HL-60/S4 treated with retinoic acid at 250 ng/mL for 4 days and 3 days (cell line): ENCODE measurements around the gene MKLN1.
"Not testable (repeated sequence)": the region's sequence is repeated elsewhere in the genome, so short reads cannot be mapped to it uniquely, and the experiment has no call there.

Source experiments
- in situ Hi-C: fragments of 300-500 bp; cut with MboI; formaldehyde crosslinking; loops from 2 replicates; pipeline ENCODE4 v1.7.0; 2022; ENCODE audit warnings: low sequenced_read_pairs

The MKLN1 gene

DNA sequence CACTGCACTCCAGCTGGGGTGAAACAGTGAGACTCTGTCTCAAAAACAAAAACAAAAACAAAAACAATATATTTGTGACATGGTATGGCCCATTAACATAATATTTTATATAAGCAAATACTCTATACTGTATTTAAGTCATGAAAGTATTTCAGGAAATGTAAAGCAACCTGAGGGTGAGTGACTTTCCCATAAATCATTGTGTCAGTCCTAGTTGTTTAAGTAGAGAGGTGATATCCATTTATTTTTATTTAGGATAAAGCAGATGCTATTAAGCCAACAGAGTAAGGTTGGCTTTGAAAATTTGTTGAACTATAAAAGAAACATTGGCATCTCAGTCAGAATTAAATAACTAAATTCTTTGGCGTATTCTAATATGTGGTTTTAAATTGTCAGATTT, 60.5 kb downstream of the MKLN1 start:
- in situ Hi-C loops = no loop called here

DNA sequence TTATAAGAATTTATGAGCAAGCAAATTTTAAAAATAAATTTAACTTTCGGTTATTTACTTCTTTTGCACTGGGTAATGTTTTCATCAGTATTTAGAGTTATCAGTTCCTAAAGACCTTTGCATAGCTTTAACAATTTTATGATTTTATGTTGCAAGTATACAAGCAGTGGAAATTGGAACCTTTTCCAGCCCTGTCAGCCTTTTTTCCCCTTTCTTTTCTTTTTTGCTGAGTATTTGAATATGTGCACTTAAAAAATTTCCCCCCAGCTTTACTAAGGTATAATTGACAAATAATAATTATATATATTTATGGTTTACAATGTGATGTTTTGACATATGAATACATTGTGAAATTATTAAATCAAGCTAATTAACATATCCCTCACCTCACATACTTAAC, 62.6 kb downstream of the MKLN1 start:
- in situ Hi-C loops = no loop called here

DNA sequence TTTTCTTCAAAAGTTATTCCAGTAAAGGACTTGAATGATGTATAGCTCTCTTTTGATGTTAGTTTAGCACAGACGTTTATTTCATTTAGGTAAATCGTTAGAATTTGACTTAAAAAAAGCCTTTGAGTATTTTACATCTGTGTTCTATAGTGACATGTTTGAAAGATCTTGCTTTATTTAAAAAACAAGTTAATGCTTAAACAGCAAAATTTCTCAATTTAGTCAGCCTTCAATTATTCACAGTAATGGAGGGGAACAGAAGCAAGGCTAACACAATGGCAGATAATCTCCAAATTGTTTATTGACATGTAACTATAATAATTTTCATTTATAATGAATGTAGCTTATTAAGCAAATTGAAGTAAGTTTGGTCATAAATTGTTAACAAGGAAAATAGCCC, 63.5 kb downstream of the MKLN1 start:
- in situ Hi-C loops = no loop called here

DNA sequence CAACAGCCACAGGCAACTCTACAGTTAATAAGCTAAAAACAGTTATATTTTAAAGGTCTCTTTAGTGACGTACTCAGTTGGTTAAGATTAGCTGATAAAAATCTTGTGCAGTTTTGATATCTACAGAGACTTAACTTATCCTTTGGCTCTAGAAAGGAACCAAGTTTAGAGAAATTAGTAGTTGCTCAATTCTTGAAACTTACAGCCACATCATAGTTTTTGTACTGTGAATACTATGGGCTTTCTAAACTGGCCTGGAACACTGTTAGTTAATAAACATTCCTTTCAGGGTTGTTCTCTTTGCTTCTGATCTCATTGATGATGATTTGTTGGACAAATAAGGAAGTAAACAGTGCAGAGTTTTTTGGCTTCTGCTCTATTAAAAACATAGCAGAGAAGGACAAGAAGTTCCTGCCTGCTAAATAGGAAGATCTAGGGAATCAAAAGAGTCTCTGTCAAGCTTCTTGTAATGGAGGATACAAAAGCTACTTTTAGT, 73.1 kb downstream of the MKLN1 start:
- in situ Hi-C loops = no loop called here

DNA sequence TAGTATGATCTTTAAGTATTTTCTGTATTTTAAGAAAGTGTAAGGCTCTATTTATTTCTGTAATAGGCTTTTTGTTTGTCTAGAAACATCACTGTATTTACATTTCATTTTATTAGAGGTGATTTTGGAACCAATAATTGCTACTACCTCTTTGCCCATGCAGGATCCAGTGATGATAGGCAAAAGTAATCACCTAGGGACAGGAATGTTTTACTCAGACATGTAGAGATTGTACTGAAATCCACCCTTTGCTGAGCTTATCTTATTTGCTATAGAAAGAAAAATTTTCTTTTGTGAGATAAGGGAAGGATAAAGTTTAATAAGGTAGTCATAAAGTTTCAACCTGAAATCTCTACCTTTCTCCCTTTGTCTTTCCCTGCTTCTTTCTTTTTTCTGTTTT, 73.5 kb downstream of the MKLN1 start:
- in situ Hi-C loops = no loop called here

DNA sequence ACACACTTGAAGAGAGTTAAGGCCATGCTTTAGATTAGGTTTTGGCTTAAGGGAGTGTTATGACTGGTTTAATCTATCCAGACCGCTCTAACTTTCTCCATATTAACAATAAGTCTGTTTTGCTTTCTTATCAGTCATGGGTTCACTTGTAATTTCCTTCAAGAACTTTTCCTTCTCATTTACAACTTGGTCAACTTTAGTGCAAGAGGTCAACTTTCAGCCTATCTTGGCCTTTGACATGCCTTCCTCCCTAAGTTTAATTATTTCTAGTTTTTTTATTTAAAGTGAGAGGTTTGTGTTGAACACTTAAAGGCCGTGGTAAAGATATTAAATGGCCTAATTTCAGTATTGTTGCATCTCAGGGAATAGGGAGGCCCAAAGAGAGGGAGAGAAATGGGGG, 75.6 kb downstream of the MKLN1 start:
- in situ Hi-C loops = no loop called here

DNA sequence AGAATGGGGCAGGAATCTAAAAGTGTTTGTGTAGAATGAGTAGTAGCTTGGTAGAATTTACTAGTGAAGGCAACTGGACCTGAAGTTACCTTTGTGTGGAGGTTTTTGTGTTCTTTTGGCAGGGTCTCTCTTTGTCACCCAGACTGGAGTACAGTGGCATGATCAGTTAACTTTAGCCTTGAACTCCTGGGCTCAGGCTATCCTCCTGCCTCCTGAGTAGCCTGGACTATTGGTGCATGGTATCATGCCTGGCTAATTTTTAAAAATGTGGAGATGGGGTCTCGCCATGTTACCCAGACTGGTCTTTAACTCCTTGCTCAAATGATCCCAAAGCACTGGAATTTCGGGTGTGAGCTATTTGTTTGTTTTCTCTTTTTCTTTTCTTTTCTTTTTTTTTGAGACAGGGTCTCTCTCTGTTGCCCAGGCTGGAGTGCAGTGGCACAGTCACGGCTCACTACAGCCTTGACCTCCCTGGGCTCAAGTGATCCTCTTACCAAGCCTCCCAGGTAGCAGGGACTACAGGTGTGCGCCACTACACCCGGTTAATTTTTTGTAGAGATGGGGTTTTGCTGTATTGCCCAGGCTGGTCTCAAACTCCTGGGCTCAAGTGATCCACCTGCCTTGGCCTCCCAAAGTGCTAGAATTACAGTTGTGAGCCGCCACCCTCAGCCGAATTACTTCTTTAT, 76.7 kb downstream of the MKLN1 start:
- in situ Hi-C loops = no loop called here

DNA sequence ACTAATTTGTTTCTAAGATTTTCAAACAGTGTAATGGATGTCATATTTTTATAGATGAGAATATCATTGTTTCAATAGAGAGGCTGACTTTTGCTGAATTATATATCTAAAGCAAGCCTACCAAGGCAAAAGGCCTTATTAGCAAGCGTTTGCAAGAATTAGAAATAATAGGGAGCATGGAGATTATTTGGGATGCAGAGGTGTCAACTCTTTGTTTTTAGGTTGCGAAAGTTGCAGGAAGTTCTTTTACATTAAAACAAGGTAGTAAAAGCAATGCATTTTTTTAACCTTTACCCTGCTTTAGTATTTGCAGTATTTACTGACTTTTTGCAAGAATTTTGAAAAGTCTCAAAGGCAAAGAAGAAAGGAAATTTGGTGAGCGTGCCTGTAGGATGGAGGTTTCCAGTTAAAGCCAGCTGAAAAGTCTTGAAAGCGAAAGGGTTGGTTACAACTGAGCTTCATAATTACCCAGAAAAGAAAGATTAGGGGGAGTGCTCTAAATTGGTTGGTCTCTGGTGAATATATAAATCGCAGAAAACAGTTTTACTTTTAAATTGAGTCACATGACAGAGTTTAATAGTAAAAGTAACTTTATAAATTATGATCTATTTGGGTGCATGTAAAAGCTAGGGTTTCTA, 81.6 kb downstream of the MKLN1 start:
- in situ Hi-C loops = no loop called here

DNA sequence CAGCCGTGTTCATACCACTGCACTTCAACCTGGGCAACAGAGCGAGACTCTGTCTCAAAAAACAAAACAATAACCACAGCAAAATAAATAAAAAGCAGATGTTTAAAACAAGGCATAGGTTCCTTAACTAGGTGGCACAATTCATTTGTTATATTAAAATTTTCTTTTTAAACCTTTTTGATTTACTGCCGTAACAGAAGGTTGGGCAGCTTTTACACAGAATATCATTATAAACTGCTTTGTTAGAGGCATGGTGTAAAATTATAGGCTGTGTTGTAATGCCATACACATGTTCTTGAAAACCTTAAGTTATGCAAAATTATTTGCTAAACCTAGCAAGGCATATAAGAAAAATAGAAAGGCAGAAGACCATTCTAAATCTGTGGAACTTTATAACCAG, 84.4 kb downstream of the MKLN1 start:
- in situ Hi-C loops = no loop called here

DNA sequence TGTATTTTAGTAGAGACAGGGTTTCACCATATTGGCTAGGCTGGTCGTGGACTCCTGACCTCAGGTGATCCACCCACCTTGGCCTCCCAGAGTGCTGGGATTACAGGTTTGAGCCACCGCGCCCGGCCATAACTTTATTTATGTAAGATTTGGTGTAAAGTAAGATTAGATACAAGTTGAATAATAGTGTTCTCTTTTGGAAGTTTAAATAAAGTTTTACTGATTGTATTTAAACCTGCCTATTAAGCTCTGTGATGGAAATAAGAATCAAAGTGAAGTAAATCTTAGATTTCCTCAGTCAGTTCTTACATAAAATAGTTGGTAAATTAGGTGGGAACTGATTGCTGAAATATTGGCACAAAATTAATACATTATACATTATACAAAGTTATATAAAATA, 86.0 kb downstream of the MKLN1 start:
- in situ Hi-C loops = no loop called here

DNA sequence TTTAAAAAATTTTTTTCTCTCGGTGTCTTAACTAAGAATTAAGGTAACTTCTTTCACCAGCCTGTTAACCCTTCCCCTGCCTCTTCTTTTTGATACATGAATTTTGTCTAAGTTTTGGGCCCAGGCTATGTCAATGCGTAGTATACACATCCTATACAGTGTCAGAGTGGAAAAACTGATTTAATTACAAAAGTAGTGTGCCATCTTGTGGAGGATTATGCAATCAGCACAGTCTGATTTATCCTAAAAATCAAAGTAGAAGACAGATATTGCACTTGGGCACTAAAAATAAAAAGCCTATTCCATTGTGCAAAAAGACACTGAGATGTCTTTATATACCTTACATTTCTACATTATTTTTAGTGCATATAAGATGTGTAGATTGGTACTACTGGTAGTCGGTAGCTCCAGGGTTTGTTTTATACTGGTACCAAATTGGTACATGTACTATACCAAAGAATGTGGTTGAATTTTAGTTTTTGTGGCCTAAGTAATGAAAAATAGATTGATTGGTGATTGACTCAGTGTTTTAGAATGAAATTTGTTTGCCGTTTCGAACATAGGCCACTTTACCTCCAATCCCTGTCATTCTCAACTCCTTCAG, 96.6 kb downstream of the MKLN1 start:
- in situ Hi-C loops = no loop called here

DNA sequence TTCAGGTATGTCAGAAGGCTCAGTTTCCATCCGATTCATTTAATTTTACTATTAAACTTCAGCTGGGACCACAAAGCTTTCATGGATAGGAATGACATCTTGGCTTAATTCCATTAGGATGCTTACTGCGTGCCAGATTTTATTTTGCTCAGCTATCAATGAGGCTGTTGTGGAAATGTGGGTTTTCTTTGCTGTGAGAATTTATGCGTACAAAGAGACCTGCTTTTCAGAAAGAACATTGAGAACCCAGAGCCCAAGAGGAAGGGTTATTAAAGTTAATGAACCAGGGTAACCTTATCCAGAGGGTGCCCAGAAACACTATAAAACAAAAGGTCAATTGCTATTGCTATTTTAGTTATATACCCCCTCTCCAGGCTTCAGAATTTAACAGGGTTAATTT, 98.3 kb downstream of the MKLN1 start:
- in situ Hi-C loops = no loop called here

DNA sequence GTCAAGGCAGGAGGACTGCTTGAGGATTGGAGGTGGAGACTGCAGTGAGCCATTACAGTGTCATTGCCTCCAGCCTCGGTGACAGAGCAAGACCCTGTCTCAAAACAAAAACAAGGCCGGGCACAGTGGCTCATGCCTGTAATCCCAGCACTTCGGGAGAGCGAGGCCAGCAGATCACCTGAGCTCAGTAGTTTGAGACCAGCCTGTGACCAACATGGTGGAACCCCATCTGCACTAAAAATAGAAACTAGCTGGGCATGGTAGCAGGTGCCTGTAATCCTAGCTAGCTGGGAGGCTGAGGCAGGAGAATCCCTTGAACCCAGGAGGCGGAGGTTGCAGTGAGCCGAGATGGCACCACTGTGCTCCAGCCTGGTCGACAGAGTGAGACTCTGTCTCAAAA, 103.2 kb downstream of the MKLN1 start:
- in situ Hi-C loops = not testable (repeated sequence)

DNA sequence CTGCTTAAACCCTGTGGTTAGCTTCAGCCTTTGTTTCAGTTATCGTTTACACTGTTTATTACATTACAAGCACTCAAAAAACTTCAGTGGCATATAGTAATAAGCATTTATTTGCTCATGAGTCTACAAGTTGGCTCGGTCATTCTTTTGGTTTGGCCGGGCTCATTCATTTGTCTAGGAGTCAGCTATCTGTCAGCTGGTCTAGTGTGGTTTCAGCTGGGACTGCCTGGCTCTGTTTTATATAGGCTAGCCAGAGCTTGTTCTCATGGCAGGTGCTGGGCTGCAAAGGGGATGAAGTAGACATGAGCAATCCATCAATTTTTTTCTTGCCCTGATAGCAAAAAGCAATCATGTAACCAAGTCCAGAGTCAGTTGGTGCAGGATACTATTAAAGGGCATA, 103.6 kb downstream of the MKLN1 start:
- in situ Hi-C loops = no loop called here

DNA sequence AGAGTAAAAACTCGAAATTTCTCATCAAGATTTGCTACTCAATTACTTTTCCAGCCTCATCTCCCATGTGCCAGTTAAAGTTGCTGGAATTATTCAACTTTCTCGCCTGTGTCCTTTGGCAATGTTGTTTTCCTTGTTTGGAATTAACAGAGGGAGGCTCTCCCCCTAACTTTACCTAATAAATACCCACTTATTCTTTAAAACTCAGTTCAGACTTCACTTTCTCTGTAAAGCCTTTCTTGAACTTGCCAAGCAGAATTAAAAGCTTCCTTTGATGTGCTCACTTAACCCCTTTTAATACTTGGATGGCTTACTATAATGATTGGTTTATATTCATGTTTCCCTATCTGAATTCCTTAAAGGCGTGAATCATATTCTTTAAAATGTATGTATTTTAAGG, 104.1 kb downstream of the MKLN1 start:
- in situ Hi-C loops = no loop called here

DNA sequence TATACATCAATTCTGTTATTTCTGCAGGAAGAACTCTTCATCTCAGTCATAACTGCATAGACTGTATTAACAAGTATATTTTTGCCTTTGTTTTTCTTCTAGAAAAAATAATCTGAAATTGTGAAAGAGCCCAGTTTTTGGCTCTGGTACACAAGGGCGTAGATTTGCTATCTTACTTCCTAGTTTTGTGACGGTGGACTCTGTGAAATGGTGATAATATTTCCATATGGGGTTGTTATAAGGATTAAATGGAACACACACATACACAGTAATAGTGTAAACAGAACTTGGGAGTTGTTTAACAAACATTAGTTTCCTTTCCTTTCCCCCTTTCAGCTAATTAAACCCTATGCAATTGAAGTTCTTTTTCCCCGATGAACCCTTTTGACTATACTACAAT, 108.7 kb downstream of the MKLN1 start:
- in situ Hi-C loops = no loop called here

DNA sequence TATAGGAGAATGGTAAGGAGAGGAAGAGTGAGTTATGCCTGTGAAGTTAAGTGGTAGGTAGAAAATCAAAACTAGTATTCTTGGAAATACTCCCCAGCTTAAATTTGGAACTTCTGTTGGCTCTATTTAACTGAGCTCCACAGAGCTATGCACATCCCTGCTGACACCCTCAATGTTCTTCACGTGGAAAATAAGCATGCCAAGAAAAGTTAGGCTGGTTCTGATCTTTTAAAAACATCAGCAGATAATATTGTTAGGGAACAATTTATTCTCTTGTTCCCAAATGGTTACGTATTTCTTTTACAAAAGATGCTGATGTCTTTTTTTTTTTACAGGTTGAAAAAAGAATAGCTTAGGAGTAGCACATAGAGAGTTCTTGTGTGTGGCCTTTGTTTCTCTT, 111.3 kb downstream of the MKLN1 start:
- in situ Hi-C loops = no loop called here

DNA sequence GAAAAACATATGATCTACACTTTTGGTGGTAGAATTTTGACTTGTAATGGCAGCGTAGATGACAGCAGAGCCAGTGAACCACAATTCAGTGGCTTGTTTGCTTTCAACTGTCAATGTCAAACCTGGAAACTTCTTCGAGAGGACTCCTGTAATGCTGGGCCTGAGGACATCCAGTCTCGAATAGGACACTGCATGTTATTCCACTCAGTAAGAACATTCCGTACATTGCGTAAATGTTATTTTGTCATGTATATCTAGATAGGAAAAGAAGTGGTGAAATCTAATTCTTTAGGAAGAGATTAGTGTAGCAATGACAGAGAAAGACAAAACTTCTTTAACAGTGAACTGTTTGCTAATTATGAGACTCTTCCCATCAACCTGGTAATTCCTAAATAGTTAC, 115.8 kb downstream of the MKLN1 start:
- in situ Hi-C loops = no loop called here

DNA sequence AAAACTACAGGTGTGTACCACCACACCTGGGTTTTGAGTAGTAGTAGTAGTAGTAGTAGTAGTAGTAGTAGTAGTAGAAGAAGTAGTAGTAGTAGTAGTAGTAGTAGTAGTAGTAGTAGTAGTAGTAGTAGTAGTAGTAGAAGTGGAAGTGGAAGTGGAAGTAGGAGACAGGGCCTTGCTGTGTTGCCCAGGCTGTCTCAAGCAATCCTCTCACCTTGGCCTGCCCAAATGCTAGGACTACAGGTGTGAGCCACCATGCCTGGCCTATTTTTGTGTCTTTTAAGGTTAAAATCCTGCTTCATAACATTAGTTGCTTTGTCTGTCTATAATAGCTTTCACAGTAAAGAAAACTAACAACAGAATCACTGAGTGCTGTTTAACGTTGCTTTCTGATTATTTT, 117.0 kb downstream of the MKLN1 start:
- in situ Hi-C loops = no loop called here

DNA sequence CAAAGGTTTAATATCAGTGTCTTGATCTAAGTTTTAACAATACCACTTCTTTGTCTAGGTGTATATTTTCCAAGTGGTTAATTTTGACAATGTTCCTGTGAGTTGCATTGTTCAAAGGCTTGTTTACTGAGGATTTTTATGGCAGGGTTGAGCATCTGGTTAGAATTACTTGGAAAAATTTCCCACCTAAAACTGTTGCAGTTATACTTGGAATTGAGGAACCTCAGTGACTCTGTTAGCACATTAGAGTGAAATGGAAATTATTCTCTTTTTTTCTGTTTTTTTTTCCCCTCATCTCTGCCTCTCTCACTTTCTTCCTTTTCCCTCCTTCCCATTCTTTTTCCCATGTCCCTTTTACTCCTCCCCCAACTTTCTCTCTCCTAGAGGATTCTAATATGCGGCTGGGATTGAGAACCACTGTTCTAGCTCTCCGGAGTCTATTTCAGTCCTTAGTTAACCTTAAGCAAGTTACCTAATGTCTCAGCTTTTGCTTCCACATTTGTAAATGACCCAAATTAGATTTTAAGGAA, 121.8 kb downstream of the MKLN1 start:
- in situ Hi-C loops = no loop called here

DNA sequence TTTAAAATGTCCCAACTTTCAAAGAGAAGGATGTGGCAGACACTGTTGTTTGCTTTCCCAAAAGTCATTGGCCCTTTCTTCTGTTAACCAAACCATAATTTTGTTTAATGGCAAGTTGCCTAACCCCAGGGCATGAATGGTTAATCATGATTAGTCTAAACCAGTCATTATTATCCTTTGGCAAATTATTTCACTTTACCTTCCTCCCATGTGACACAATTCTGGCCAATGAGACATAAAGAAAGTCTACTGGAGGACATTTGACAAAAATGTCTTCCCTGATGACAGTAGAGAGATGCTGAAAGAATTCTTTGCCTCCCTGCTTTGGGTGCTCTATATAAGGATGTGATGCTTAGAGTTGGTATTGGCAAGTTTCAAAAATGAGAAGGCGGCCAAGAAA, 126.8 kb downstream of the MKLN1 start:
- in situ Hi-C loops = no loop called here

DNA sequence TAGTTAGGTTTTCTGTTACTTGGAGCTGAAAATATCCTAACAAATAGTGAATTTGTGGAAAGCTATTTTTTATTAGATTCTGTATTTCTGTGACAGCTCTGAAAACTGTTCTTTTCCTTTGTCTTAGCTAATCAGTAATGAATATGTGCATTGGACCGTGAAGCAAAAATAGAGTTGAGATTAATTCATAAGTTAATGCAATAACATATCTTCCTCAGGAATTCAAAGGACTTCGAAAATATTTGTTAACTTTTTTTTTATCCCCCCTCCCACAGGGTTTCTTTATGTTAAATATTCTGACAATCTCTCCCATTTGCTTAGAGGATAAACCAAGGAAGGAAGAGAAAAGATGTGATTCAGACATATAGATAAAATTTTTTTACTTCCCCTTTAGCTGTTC, 127.3 kb downstream of the MKLN1 start:
- in situ Hi-C loops = no loop called here
